ENCODE data around the gene AGO3.

The AGO3 gene

GRCh38 chr1:36098650-36099365, 167.9 kb downstream of the AGO3 start:
- no peak for DNase-seq

GRCh38 chr1:36099681-36100341, 168.9 kb downstream of the AGO3 start:
- peak; percentile 85 for DNase-seq

- no peak for DNase-seq
Measured at GRCh38 chr1:36100376-36100775, 169.5 kb downstream of the AGO3 start.

- DNase-seq: no peak
Measured at GRCh38 chr1:36101546-36101945, 170.6 kb downstream of the AGO3 start.

- DNase-seq: peak; percentile 17
Measured at GRCh38 chr1:36106269-36106668, 175.4 kb downstream of the AGO3 start.

- peak; percentile 48 for DNase-seq
Measured at GRCh38 chr1:36107394-36107793, 176.5 kb downstream of the AGO3 start.

- peak; percentile 54 for DNase-seq
Measured at GRCh38 chr1:36108314-36108713, 177.4 kb downstream of the AGO3 start.

GRCh38 chr1:36109041-36109679, 178.3 kb downstream of the AGO3 start:
- peak; percentile 60 for DNase-seq

GRCh38 chr1:36111151-36111550, 180.2 kb downstream of the AGO3 start:
- no peak for DNase-seq

- DNase-seq: peak; percentile 10
Measured at GRCh38 chr1:36112823-36113222, 181.9 kb downstream of the AGO3 start.

GRCh38 chr1:36114371-36114770, 183.5 kb downstream of the AGO3 start:
- DNase-seq: peak; percentile 18

GRCh38 chr1:36115200-36115669, 184.3 kb downstream of the AGO3 start:
- DNase-seq: peak; percentile 91

GRCh38 chr1:36115931-36116330, 185.0 kb downstream of the AGO3 start:
- no peak for DNase-seq

GRCh38 chr1:36116901-36117300, 186.0 kb downstream of the AGO3 start:
- DNase-seq: peak; percentile 87

GRCh38 chr1:36118447-36119204, 187.7 kb downstream of the AGO3 start:
- peak; percentile 57 for DNase-seq

- DNase-seq: peak; percentile 51
Measured at GRCh38 chr1:36119456-36119855, 188.6 kb downstream of the AGO3 start.

Measured in right hindlimb (tissue), 1 donor.